HPDE6-E6E7 (cell line): ENCODE results near the gene CCDC137.
A peak's percentile ranks its signal among the peaks of the same experiment; 100 is the strongest.

ENCODE experiments used
- DNase-seq: peaks from one replicate; pipeline ENCODE4 v3.0.0; 2011; ENCODE audit warnings: missing footprints; ENCODE audit errors: extremely low spot score

CCDC137 gene

GRCh38 chr17:81683208-81683583 is 16.7 kb downstream of the CCDC137 start:
- DNase-seq, result no peak

GRCh38 chr17:81683584-81684441 is 17.3 kb downstream of the CCDC137 start, which contains the start of the genes ARL16 and HGS:
Gene ARL16, minus strand, starts transcription at chr17:81683797. Its CDS starts 44 bp downstream, at chr17:81683753.
Gene HGS, plus strand, starts transcription at chr17:81684011. Its CDS starts 56 bp downstream, at chr17:81684067.
- peak; percentile 99 for DNase-seq

- no peak for DNase-seq
These were observed 17.9 kb downstream of the CCDC137 start for GRCh38 chr17:81684442-81684911.

GRCh38 chr17:81685108-81685507 is 18.6 kb downstream of the CCDC137 start:
- DNase-seq, result peak; percentile 98

DNA sequence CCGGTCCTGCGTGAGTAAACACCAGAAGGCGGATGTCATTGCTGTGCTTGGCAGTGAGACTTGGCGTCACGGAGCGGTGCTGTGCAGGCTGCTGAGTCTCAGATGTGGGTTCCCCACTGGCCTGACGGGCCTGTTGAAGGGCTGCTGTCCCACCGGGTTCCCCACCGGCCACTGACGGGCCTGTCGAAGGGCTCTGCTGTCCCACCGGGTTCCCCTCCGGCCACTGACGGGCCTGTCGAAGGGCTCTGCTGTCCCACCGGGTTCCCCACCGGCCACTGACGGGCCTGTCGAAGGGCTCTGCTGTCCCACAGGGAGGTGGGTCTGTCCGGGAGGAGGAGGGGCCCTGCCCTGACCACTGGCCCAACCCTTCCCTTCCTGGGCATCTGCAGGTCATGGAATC is 20.1 kb downstream of the CCDC137 start:
- no peak for DNase-seq

GRCh38 chr17:81687770-81688541 is 21.4 kb downstream of the CCDC137 start:
- no peak for DNase-seq

DNA sequence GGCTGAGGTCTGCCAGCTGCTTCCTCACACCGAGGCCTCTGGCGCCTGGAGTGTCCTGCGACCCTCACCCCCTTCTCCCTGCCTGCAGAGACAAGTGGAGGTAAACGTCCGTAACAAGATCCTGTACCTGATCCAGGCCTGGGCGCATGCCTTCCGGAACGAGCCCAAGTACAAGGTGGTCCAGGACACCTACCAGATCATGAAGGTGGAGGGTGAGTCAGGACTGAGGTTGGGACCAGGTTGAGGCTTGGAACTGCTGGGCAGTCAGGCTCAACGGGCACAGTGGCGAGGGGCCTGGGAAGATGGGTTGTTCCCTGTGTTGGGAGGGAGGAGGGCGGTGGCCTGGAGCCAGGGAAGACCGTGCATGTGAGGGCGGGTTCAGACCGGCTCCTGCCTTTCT is 22.1 kb downstream of the CCDC137 start:
- DNase-seq, result no peak

GRCh38 chr17:81690066-81690465 is 23.5 kb downstream of the CCDC137 start:
- DNase-seq, result no peak

DNA sequence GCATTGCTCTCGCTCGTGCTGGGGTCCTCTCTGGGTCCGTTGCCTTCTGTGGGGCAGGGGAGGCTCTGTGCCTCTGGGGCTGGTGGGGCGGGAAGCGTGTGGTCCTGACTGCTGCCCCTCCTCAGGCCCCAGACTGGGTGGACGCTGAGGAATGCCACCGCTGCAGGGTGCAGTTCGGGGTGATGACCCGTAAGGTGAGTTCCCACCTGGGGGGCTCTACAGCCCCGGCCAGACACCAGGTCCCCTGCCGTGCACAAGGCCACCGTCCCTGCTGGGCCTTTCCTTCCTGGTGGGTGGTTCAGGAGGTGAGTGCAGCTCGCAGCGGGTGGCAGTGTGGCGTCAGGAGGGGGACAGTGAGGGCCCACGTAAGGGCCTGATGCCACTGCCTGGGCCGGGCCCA is 24.0 kb downstream of the CCDC137 start:
- DNase-seq, result no peak

GRCh38 chr17:81691196-81691595 is 24.7 kb downstream of the CCDC137 start:
- no peak for DNase-seq

GRCh38 chr17:81691608-81692007 is 25.1 kb downstream of the CCDC137 start:
- DNase-seq, result no peak

DNA sequence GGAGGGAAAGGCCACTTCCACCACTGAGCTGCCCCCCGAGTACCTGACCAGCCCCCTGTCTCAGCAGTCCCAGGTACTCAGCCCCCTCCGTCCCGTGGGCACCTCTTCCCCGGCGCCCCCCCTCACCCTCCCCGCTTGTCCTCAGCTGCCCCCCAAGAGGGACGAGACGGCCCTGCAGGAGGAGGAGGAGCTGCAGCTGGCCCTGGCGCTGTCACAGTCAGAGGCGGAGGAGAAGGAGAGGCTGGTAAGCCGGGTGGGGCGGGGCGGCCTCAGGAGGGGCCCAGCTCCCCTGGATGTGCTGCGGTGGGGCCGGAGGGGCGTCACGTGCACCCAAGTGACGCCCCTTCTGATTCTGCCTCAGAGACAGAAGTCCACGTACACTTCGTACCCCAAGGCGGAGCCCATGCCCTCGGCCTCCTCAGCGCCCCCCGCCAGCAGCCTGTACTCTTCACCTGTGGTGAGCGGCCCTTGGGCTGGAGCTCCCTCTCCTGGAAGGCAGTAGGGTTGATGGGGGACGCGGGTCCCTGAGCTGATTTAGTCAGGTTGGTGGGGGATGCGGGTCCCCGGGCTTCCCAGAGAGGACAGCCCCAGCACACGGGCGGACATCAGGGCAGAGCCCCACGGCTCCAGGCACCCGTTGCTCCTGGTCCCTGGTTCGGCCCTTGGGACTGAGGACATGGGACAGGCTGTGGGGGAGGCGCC is 27.1 kb downstream of the CCDC137 start:
- no peak for DNase-seq

GRCh38 chr17:81694810-81695209 is 28.3 kb downstream of the CCDC137 start:
- DNase-seq, result no peak

DNA sequence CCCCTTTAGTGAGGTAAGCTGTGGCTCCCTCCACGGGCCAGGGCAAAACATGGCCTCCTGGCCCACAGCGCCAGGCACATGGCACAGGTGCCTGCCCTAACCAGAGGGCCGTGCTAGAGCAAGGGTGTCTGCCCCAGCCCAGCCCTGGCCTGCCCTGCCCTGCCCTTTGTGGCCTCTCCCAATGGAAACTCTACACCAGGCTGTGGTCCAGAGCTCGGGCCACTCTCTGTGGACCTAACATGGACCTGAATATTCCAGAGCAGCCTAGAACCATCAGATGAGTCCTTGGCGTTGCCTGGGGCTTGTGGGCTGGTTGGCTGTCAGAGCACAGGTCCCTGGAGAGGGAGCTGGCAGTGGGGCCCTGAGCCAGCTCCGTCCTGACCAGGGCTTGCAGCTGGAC is 28.7 kb downstream of the CCDC137 start:
- DNase-seq, result no peak

DNA sequence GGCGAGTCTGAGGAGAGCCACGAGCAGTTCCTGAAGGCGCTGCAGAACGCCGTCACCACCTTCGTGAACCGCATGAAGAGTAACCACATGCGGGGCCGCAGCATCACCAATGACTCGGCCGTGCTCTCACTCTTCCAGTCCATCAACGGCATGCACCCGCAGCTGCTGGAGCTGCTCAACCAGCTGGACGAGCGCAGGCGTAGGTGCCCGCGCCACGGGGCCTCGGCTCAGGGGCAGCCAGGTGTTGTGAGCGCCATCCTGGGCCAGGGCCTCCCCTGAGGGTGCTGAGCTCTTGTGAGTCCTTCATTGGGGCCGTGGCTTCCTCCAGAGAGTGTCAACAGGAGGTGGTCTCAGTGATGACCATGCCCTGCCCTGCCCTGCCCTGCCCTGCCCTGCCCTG is 29.3 kb downstream of the CCDC137 start:
- no peak for DNase-seq

- DNase-seq, result no peak
These were observed 29.8 kb downstream of the CCDC137 start for GRCh38 chr17:81696218-81696941.

DNA sequence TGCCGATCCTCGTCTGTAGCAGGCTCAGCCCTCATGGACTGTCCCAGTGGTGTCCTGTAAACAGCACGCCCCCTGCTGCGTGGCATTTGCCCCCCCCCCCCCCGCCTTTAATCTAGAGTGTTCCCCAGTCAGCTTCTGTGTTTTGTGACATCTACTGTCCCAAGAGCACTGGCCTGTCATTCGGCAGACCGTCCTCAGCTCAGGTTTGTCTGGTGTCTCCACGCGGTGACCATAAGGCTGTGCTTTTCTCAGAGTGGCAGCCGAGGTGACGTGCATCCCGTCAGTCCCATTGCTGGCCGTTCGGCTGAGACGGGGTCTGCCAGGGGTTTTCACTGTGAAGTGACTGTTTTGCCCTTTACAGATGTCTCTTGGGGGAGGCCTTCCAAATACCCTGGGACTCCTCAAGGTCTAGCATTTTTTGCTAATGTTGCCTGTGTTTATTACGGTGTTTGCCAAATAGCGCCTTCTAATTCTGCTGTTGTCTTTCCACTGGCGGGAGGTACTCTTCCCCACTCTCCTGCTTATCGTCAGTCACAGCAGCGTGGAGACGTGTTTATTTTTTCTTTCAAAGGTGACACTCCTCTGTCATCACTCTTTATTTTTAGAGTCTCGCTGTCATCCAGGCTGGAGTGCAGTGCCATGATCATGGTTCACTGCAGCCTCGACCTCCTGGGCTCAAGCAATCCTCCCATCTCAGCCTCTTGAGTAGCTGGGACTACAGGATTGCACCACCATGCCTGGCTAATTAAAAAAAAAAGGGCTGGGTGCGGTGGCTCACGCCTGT is 30.9 kb downstream of the CCDC137 start:
- DNase-seq, result no peak

DNA sequence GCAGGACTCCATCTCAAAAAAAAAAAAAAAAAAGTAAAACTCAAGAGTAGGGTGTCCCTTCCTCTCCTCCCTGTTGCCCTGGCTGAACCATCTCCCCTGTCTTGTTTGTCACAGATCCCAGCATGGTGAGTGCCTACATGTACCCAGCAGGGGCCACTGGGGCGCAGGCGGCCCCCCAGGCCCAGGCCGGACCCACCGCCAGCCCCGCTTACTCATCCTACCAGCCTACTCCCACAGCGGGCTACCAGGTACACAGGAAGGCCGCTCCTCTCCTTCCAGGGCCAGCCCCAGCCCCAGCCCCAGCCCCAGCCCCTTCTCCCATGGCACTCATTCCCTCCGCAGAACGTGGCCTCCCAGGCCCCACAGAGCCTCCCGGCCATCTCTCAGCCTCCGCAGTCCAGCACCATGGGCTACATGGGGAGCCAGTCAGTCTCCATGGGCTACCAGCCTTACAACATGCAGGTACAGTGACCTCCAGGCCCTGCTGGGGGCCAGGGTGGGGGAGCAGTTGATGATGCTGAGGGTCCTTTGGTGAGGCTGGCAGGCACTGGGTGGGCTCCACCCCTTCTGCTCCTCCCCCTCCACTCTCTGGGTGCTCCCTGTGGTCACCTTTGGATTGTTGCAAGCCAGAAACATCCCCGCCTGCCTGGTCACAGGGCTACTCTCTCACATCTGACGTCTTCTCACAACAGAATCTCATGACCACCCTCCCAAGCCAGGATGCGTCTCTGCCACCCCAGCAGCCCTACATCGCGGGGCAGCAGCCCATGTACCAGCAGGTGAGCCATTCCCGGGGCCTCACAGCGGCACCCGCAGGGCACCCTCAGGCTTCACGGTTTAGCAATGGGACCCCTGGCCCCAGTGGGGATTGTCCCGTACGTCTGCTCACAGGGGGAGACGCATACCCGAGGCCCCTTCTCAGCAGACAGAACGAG is 34.1 kb downstream of the CCDC137 start:
- DNase-seq, result no peak

- DNase-seq, result no peak
These were observed 34.9 kb downstream of the CCDC137 start for GRCh38 chr17:81701288-81702071.
